Measurements from ENCODE around the gene SERPINF2.

- no peak for TF ChIP-seq CTCF (IDR thresholded peaks at IDR 0.05)
- TF ChIP-seq POLR2A (IDR thresholded peaks at IDR 0.05), result no peak
- TF ChIP-seq POLR2AphosphoS5 (IDR thresholded peaks at IDR 0.05), result no peak
These were observed 24.7 kb downstream of the SERPINF2 start for GRCh38 chr17:1767358-1767757.

All from breast epithelium (tissue), 3 donors.